H9 (cell line): ENCODE measurements around the gene CDHR2. TPM values are rescaled to one million over a fixed set of nuclear protein-coding genes. Genes with fewer than 3 reads are reported as not detected.

Experiments used
- DNase-seq: peaks from one replicate; pipeline ENCODE4 v3.0.0-alpha.2; 2017
- H2AFZ ChIP-seq: one replicate; pipeline ENCODE4 v1.6.1; 2013; ENCODE audit warnings: mild to moderate bottlenecking, low read length, control low read depth, moderate library complexity
- H2AK5ac ChIP-seq: 2 replicates; pipeline ENCODE4 v1.6.1; 2013; ENCODE audit warnings: low read length, control low read depth, mixed read lengths; ENCODE audit not compliant: insufficient read length
- H2BK120ac ChIP-seq: one replicate; pipeline ENCODE4 v1.6.1; 2013; ENCODE audit warnings: low read depth, mild to moderate bottlenecking, low read length, control low read depth, inconsistent platforms; ENCODE audit not compliant: poor library complexity, severe bottlenecking
- H2BK12ac ChIP-seq: 2 replicates; pipeline ENCODE4 v1.6.1; 2013; ENCODE audit warnings: low read length, control low read depth, mixed read lengths, low read depth; ENCODE audit not compliant: insufficient read length
- H2BK15ac ChIP-seq: 2 replicates; pipeline ENCODE4 v1.6.1; 2013; ENCODE audit warnings: low read depth, low read length, control low read depth
- H2BK20ac ChIP-seq: one replicate; pipeline ENCODE4 v1.6.1; 2013; ENCODE audit warnings: low read depth, mild to moderate bottlenecking, low read length, control low read depth, inconsistent platforms; ENCODE audit not compliant: poor library complexity, severe bottlenecking
- H2BK5ac ChIP-seq: 2 replicates; pipeline ENCODE4 v1.6.1; 2013; ENCODE audit warnings: low read length, control low read depth, mixed read lengths; ENCODE audit not compliant: insufficient read length
- H3K14ac ChIP-seq: 2 replicates; pipeline ENCODE4 v1.6.1; 2013; ENCODE audit warnings: low read length, control low read depth; ENCODE audit not compliant: insufficient read depth
- H3K18ac ChIP-seq: 2 replicates; pipeline ENCODE4 v1.6.1; 2013; ENCODE audit warnings: low read depth, mild to moderate bottlenecking, mixed read lengths, low read length, control low read depth; ENCODE audit not compliant: insufficient read length
- H3K23ac ChIP-seq: 2 replicates; pipeline ENCODE4 v1.6.1; 2013; ENCODE audit warnings: low read length, control low read depth, mixed read lengths, low read depth; ENCODE audit not compliant: insufficient read length
- H3K23me2 ChIP-seq: 2 replicates; pipeline ENCODE4 v1.6.1; 2013; ENCODE audit warnings: low read depth, mild to moderate bottlenecking, mixed read lengths, low read length, control low read depth; ENCODE audit not compliant: insufficient read length, poor library complexity, severe bottlenecking
- H3K27ac ChIP-seq: 2 replicates; pipeline ENCODE4 v1.5.1; 2013; ENCODE audit warnings: low read length, control low read depth, mixed read lengths, low read depth; ENCODE audit not compliant: insufficient read length
- H3K27me3 ChIP-seq: 2 replicates; pipeline ENCODE4 v1.6.1; 2013; ENCODE audit warnings: low read length, control low read depth, inconsistent platforms; ENCODE audit not compliant: insufficient read depth
- H3K4ac ChIP-seq: 2 replicates; pipeline ENCODE4 v1.6.1; 2013; ENCODE audit warnings: low read depth, mild to moderate bottlenecking, control low read depth, inconsistent platforms, low read length, moderate library complexity
- H3K4me1 ChIP-seq: 2 replicates; pipeline ENCODE4 v1.6.1; 2013; ENCODE audit warnings: low read length, control low read depth, inconsistent platforms; ENCODE audit not compliant: insufficient read depth
- H3K4me2 ChIP-seq: 2 replicates; pipeline ENCODE4 v1.6.1; 2013; ENCODE audit warnings: low read length, control low read depth, mixed read lengths; ENCODE audit not compliant: insufficient read length, insufficient read depth
- H3K56ac ChIP-seq: 2 replicates; pipeline ENCODE4 v1.6.1; 2013; ENCODE audit warnings: low read depth, mild to moderate bottlenecking, mixed read lengths, low read length, control low read depth; ENCODE audit not compliant: insufficient read length
- H3K79me1 ChIP-seq: 2 replicates; pipeline ENCODE4 v1.6.1; 2013; ENCODE audit warnings: low read depth, mild to moderate bottlenecking, moderate library complexity, low read length, control low read depth, inconsistent platforms; ENCODE audit not compliant: insufficient read depth, poor library complexity, severe bottlenecking
- H3K79me2 ChIP-seq: 2 replicates; pipeline ENCODE4 v1.6.1; 2013; ENCODE audit warnings: low read length, control low read depth, inconsistent platforms; ENCODE audit not compliant: insufficient read depth
- H3K9ac ChIP-seq: 2 replicates; pipeline ENCODE4 v1.6.1; 2013; ENCODE audit warnings: low read length, control low read depth, mixed read lengths; ENCODE audit not compliant: insufficient read length; ENCODE audit errors: extremely low read depth
- H3K9me3 ChIP-seq: one replicate; pipeline ENCODE4 v1.6.1; 2013; ENCODE audit warnings: low read depth, low read length, inconsistent platforms; ENCODE audit not compliant: control insufficient read depth
- H3T11ph ChIP-seq: one replicate; pipeline ENCODE4 v1.6.1; 2013; ENCODE audit warnings: mild to moderate bottlenecking, low read length, control low read depth, inconsistent platforms
- H4K20me1 ChIP-seq: one replicate; pipeline ENCODE4 v1.6.1; 2013; ENCODE audit not compliant: control insufficient read depth, insufficient read length, insufficient read depth
- H4K5ac ChIP-seq: 2 replicates; pipeline ENCODE4 v1.6.1; 2013; ENCODE audit warnings: low read depth, mild to moderate bottlenecking, mixed read lengths, low read length, control low read depth; ENCODE audit not compliant: insufficient read length
- H4K8ac ChIP-seq: replicated peaks from 2 replicates; pipeline ENCODE4 v1.6.1; 2013; ENCODE audit warnings: low read length, control low read depth, mixed read lengths, low read depth; ENCODE audit not compliant: insufficient read length
- H4K91ac ChIP-seq: 2 replicates; pipeline ENCODE4 v1.6.1; 2013; ENCODE audit warnings: low read depth, mild to moderate bottlenecking, moderate library complexity, mixed read lengths, low read length, control low read depth; ENCODE audit not compliant: insufficient read length
- H3K27ac Mint-ChIP-seq, 3 experiments: 2 replicates in 2 of 3; 3 replicates in 1 of 3; pipeline ENCODE4 v1.8.0; 2020 to 2021; ENCODE audit warnings: mixed read lengths in 3 of 3, mild to moderate bottlenecking in 1 of 3, moderate library complexity in 1 of 3
- H3K27me3 Mint-ChIP-seq: 2 replicates; pipeline ENCODE4 v1.8.0; 2021; ENCODE audit warnings: low read depth, mild to moderate bottlenecking, moderate library complexity, mixed read lengths
- H3K36me3 Mint-ChIP-seq, 3 experiments: 2 replicates in 2 of 3; 3 replicates in 1 of 3; pipeline ENCODE4 v1.8.0; 2020 to 2021; ENCODE audit warnings: low read depth in 3 of 3, mixed read lengths in 3 of 3; ENCODE audit not compliant: insufficient read depth in 1 of 3
- H3K4me1 Mint-ChIP-seq, 2 experiments: 2 replicates each; pipeline ENCODE4 v1.8.0; 2020; ENCODE audit warnings: mixed read lengths in 2 of 2
- H3K4me3 Mint-ChIP-seq, 2 experiments: 2 replicates in 1 of 2; 3 replicates in 1 of 2; pipeline ENCODE4 v1.8.0; 2020 to 2021; ENCODE audit warnings: mild to moderate bottlenecking in 2 of 2, mixed read lengths in 2 of 2, moderate library complexity in 1 of 2
- H3K9me3 Mint-ChIP-seq, 2 experiments: 2 replicates in 1 of 2; 3 replicates in 1 of 2; pipeline ENCODE4 v1.8.0; 2020; ENCODE audit warnings: mild to moderate bottlenecking in 2 of 2, mixed read lengths in 2 of 2, moderate library complexity in 1 of 2
- WGBS: extraction: QIAGEN DNeasy Blood & Tissue Kit; methylation state at CpG from one replicate; pipeline ENCODE4 v1.1.7; 2013; ENCODE audit warnings: missing lambda C conversion rate, low lambda C conversion rate, mixed read lengths; ENCODE audit not compliant: insufficient read length; ENCODE audit errors: extremely low coverage; 5-methylcytosine and 5-hydroxymethylcytosine counted together
- total RNA-seq: library from RNA; stranded (reverse); gene quantifications from 2 replicates; pipeline ENCODE4 v1.2.1, GENCODE V29; 2021
- TF ChIP-seq, protein P1 (sequence below): fragments of 200-600 bp; sonication (generic); conservative IDR thresholded peaks from 3 replicates; pipeline ENCODE4 v1.8.0; 2021; ENCODE audit warnings: antibody characterized with exemption, mild to moderate bottlenecking

The CDHR2 gene
- total RNA-seq, 1 experiment from 2014 or later = 0.90 TPM

DNA sequence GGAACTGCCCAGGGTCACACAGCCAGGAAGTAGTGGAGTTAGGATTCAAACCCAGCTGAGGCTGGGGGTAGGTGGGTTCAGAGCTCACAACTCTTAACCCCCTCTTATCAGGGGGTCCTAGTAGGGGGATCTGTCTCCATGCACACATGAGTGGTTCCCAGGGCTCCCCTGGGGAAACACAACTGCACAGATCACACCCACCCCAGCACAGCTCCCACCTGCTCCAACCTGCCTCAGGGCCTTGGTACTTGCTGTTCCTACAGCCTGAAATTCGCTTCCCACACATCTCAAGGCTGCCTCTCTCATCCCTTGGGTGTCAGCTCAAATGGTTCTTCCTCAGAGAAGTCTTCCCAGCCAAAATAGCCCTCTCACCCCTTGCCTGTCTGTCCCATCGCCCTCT, 76.4 kb downstream of the CDHR2 start:
- no peaks in the 10 kb centered on the region for H3K4me1 ChIP-seq
- no peak overlapping the region for H2AFZ ChIP-seq
- H3K4ac ChIP-seq = no peak overlapping the region
- H3K27me3 Mint-ChIP-seq = peaks cover 77% of the 10 kb centered on the region
- WGBS = no CpG with 5 or more reads among the region's 2 CpGs
- no peak overlapping the region for H3K56ac ChIP-seq
- no peak overlapping the region for H3T11ph ChIP-seq
- DNase-seq = no peak
- H3K4me2 ChIP-seq = no peak overlapping the region
- TF ChIP-seq, protein P1, sequence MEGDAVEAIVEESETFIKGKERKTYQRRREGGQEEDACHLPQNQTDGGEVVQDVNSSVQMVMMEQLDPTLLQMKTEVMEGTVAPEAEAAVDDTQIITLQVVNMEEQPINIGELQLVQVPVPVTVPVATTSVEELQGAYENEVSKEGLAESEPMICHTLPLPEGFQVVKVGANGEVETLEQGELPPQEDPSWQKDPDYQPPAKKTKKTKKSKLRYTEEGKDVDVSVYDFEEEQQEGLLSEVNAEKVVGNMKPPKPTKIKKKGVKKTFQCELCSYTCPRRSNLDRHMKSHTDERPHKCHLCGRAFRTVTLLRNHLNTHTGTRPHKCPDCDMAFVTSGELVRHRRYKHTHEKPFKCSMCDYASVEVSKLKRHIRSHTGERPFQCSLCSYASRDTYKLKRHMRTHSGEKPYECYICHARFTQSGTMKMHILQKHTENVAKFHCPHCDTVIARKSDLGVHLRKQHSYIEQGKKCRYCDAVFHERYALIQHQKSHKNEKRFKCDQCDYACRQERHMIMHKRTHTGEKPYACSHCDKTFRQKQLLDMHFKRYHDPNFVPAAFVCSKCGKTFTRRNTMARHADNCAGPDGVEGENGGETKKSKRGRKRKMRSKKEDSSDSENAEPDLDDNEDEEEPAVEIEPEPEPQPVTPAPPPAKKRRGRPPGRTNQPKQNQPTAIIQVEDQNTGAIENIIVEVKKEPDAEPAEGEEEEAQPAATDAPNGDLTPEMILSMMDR = no peak
- no peaks in the 10 kb centered on the region for H3K79me2 ChIP-seq
- no peak overlapping the region for H2BK15ac ChIP-seq
- H3K27ac Mint-ChIP-seq = no peak overlapping the region
- H2BK120ac ChIP-seq = no peak overlapping the region
- no peak overlapping the region for H3K14ac ChIP-seq
- H3K23me2 ChIP-seq = peaks cover 5% of the 10 kb centered on the region
- H3K4me1 Mint-ChIP-seq = peaks cover 7 to 28% of the 10 kb centered on the region in 2 experiments
- no peaks in the 10 kb centered on the region for H3K79me1 ChIP-seq
- no peaks in the 10 kb centered on the region; a peak in 1 of 7 replicates for H3K36me3 Mint-ChIP-seq
- no peaks in the 10 kb centered on the region for H3K9me3 Mint-ChIP-seq
- H4K20me1 ChIP-seq = no peaks in the 10 kb centered on the region
- H2BK12ac ChIP-seq = no peak overlapping the region
- no peak overlapping the region for H2BK5ac ChIP-seq
- no peaks in the 10 kb centered on the region for H3K9me3 ChIP-seq
- no peak overlapping the region for H2BK20ac ChIP-seq
- H3K23ac ChIP-seq = no peak overlapping the region
- H3K4me3 Mint-ChIP-seq = no peak overlapping the region
- H2AK5ac ChIP-seq = no peak overlapping the region
- H3K27me3 ChIP-seq = no peaks in the 10 kb centered on the region
- no peak overlapping the region for H3K27ac ChIP-seq
- no peak overlapping the region for H3K18ac ChIP-seq
- H3K9ac ChIP-seq = no peak overlapping the region
- H4K91ac ChIP-seq = no peak overlapping the region
- H4K5ac ChIP-seq = no peak overlapping the region
- H4K8ac ChIP-seq = no peak overlapping the region
